Stimulated activated CD4-positive, alpha-beta T cell treated with anti-CD3 and anti-CD28 coated beads, Interleukin-4, amount 100 ng/mL, for 24 hours (primary cell): ENCODE data around the gene DLG3.

Experiments used
- DNase-seq: peaks from one replicate; pipeline ENCODE4 v3.0.0-alpha.2; 2020

The DLG3 gene

DNA sequence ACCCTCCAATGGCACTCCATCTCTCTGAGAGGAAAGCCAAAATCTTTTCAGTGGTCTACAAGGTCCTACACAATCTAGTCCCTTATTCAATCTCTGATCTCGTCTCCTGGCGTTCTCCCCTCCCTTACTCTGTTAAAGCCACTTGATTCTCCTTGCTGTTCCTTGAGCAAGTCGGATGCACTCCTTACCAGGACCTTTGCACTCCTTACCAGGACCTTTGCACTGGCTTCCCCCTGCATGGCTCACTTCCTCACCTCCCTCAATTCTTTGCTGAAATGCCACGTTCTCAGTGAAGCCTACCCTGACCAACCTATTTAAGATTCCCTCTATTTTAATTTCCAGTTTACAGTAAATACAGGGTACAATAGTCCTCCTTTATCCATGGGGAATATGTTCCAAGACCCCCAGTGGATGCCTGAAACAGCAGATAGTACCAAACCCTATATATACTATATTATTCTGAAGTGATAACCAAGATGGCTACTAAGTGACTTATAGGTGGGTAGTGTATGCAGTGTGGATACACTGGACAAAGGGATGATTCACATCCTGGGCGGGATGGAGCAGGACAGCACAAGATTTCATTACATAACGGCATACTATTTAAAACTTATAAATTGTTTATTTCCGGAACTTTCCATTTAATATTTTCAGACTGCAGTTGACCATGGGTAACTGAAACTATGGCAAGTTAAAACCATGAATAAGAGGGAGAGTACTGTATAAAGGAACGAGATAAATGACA is 6.5 kb upstream of the DLG3 start:
- no peak for DNase-seq

DNA sequence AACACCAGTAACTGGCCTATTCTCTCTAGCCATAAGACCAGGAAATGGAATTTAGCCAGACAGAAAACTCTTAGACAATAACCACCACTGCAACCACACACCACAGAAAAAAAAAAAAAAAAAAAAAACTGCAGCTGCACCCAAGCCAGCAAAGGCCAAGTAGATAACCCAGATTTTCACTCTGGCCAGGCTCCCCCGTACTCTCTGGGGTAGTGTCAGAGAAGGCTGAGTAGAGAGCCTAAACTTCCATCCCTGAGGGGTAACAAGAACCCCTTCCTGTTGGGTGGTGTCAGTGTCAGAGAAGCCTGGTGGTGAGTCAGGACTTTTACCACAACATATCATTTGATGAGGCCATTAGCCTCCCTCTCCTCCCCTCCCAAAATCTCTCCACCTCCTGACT is 5.6 kb upstream of the DLG3 start:
- DNase-seq = no peak

DNA sequence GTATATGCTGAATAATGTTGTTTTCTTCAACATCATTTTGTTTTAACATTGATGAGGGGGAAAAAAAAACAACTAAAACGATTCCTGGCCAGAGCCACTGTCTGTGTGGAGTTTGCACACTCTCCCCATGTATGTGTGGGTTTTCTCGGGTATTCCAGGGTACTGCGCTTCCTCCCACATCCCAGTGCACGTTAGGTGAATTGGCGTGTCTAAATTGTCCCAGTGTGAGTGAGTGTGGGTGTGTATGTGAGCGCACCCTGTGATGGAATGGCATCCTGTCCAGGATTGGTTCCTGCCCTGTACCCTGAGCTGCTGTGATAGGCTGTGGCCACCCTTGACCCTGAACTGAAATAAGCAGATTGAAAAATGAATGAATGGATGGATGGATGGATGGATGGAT is 2.4 kb upstream of the DLG3 start:
- no peak for DNase-seq

DNA sequence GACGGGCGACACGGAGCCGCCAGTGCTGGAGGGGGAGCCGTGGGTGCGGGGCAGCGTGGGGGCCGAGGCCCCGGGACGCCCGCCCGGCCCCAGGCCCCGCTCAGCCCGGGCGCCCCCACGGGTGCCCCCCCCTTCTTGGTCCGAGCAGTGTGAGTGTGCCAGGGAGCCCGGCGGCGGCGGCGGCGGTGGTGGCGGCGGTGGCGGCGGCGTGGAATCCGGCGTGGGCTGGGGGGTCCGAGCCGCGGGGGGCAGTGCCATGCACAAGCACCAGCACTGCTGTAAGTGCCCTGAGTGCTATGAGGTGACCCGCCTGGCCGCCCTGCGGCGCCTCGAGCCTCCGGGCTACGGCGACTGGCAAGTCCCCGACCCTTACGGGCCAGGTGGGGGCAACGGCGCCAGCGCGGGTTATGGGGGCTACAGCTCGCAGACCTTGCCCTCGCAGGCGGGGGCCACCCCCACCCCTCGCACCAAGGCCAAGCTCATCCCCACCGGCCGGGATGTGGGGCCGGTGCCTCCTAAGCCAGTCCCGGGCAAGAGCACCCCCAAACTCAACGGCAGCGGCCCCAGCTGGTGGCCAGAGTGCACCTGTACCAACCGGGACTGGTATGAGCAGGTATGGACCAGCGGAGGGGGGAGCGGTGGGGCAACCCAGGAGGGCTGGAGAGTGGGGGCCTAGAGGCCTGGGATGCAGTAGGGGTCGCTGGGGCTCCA is 466 bp downstream of the DLG3 start:
- DNase-seq = no peak

DNA sequence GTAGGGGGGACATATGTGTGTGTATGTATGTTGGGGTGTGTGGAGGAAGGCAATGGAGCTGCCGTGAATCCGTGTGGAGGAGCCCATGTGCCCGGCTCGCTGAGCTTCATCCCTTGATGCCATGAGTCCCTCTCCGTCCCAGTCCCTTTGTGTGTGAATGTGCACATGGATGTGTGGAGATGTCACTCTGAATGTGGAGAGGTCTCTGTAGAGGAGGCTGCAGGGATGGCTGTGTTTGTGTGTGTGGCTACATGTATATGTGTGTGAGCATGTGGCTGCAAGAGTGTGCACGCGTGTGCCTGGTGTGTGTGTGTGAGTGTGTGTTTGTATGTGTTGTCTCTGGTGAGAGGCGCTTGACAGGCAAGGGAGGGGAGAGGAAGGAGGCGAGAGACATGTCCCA is 1.3 kb downstream of the DLG3 start:
- DNase-seq = no peak

DNA sequence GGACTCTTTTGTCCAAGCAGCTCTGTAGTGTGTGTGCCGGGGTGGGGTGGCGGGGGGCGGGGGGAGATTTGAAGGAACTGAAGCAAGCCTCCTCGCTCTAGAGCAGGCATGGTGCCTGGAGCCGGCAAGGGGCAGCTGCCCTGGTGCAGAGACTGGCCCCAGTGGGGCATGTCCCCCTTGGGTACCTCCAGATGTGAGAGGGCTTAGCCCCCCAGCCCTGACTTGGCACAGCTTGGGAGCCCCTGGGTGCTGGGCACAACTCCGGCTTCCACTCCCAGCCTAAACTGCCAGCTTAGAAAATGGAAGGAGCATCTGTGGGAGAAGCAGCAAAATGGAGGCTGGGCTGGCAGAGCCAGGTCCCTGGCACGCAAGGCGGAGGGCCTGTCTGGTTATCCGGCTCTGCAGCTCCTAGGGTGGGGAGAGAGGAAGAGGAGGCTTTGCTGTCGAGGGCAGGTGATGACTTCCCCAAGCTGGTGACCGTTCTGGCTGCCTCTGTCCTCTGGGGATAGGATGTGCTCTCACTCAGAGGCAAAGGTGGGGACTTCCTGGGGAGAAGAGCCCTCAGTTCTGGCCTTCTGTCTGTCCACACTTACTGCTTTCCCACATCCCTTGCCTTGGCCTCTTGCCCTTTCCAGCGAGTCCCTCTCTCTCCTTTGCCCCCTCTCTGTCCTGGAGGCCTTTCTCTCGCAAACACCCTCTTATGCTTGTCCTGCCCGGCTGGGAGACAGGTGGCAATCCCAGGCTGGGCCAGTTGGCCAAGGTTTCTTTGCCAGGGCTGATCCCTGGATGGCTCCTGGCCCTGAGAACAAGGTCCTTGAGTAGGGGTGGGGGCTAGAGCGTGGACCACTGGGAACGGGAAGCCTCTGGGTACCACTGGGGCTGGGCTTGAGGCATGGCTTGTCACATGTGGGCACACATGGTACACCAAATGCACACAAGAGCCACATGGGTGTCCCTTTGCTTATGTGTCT is 2.0 kb downstream of the DLG3 start:
- DNase-seq = no peak

DNA sequence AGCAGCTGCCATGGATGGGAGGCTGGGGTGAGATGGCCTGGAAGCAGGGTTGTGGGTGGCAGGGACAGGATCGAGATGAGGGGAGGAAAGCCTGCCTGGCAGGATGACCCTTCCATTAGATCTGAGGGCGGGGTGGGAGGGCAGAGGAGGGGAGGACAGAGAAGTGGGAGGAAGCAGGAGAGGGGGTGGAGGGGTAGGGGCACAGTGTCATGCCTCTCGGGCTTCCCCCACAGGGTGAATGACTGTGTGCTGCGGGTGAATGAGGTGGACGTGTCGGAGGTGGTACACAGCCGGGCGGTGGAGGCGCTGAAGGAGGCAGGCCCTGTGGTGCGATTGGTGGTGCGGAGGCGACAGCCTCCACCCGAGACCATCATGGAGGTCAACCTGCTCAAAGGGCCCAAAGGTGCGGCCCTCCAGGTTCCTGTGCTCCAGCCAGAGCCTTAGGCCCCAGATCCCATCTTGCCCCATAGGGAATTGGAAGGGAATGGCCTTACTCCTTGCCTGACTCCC is 4.9 kb downstream of the DLG3 start:
- DNase-seq = no peak

DNA sequence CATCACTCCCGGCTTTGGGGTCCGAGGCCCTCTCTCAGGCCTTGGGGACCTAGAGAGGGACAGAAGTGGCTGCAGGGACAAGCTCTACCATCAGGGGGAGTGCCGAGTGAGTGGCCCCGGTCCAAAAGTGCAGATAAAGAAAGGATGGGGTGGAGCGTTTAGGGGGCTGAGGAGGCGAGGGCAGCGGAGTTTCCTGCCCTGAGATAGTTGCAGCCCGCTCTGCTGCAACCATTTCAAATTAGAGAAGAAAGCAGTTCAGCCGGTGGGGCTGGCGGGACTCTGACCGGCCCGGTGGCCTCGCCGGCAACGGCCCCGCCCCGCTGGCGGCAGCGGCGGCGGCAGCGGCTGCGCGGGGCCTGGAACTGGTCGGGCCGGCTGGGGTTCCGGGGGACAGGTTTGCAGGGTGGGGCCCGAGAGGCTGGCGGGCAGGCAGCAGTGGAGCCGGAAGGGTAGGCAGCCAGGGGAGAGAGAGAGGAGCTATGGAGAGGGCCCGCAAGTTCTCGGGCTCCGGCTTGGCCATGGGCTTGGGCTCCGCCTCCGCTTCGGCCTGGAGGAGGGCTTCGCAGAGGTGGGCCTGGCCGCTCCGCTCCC is 7.6 kb downstream of the DLG3 start:
- DNase-seq = peak; percentile 61

DNA sequence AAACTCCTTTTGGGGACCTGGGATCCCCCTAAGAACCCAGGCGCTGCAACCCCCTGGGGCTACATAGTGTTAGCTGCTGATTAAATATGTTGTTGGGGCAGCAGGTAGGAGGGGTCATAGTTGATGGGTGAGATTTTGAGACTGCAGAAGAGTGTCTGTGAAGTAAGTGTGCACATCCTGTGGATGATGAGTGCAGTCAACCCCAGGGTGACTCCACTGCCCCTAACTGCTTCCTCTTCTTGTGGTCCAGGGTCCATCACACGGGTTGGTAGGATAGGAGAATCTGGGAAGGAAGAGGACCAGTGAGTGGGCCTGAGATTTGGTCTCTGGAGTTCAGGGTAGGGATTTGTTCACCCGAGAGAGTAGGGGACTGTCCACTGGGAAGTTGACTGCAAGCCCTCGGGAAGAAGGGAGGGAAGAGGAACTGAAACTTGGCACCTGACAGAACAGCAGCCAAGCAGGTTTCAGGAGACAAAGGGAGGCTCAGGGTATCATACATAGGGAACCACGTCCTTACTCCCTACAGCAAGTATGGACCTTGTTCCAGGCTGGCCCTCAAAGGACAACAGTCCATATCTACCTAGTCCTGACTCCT is 8.5 kb downstream of the DLG3 start:
- DNase-seq = no peak

DNA sequence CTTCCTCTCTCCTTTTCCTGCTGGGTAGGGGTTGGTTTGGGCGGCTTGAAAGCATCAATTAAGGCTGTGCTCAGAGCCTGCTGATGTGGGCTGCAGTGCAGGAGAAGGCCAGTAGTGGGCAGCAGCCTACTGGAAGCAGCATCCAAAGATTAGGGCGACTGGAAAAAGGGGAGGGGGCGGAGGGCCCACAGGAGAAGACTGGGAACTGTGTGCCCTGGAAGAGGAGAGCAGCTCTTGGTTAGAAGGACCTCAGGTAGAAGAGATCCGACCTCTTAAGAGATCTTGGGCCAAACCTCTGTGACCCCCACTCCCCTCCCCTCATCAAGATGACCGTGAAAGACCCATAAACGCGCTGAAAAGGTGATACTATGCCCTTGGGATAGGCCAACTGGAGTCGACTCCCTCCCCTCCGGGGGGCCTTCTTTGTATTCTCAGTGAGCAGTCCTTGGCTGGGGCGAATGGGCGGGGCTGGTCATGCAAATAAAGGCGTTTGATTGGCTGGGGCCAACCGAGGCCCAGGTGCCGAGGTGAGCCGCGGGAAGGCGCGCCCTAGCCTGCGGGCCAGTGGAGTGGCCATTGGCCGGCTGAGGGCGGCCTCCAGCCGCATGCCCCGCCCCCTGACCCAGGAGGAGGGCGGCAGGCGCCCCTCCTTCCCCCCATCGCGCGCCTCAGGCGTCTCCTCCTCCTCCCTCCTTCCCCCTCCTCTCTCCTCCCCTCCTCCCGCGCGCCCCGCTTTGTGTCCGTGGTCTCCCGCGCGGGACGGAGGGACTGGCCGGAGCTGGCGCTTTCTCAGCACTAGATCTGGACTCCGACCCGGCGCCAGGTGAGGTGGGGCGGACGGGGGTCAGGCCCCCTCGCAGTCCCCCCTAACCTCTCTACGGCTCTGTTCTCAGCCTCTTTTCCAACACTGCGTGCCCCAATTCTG is 10.1 kb downstream of the DLG3 start:
- peak; percentile 60 for DNase-seq

DNA sequence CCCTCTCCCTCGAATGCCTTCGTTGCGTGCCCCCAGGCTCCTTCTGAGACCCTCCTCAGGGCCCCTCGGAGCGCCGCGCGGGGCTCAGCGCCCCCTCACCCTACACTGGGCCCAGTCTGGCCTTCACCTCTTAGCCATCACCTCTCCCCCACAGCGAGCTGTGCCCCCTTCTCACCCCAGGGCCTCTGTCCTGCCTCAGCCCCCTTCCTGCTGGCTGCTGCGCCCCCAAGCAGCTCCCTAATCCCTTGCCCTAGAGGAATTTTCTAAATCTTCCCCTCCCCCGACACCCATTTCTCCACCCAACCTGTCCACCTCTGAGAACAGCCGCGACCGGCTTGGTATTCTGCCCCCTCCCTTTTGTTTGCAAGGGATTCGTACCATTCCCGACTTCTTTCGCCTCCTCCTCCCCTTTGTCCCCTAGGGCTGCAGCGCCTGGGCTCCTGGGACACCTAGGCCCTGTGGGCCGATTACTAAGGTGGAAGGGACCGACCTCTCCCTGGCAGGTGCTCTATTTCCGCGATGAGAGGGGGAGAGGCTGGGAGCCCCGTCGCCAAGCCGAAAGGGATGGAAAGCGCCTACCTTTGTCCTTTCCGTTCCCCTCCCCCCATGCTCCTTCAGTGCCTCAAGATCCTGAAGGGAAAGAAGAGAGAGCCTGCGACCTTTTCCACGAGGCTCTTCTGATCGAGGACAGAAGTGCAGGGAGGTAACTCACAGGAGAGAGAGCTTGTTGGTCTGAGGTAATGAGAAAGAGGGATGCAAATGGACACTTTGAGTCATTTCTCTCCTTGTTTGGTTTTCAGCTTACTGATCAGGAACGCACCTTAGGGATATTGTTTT is 10.9 kb downstream of the DLG3 start:
- DNase-seq = no peak

DNA sequence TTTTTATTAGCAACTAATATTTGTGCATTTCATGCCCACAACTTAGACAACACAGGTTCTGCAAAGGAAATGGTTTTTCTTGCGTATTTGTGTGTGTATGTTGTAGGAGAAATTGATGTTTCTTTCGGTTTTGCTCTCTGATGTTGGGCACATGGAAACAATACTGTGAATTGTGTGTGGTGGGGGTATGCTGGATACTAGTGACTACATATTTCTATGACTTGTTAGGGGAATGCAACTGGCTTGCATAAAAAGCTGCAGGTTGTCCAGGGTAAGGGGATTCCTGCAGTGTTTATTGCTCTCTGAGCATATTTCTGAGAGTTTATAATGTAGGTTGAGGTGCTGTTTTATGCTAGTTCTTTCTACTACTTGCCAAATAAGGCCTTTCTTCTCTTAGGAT is 11.6 kb downstream of the DLG3 start:
- no peak for DNase-seq

DNA sequence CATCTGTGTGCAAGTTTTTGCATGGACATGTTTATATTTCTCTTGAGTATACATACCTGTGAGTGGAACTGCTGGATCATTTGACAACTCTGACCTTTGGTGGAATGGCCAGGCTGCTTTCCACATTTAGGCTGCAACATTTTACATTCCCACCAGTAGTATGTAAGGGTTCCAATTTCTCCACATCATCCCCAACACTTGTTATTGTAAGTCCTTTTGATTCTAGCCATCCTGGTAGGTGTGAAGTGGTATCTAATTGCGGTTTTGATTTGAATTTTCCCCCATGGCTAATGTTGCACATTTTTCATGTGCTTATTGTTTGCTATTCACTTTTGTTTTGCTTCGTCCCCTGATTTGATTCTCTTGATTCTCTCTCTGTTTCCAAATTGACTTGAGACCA is 16.4 kb downstream of the DLG3 start:
- DNase-seq = no peak

DNA sequence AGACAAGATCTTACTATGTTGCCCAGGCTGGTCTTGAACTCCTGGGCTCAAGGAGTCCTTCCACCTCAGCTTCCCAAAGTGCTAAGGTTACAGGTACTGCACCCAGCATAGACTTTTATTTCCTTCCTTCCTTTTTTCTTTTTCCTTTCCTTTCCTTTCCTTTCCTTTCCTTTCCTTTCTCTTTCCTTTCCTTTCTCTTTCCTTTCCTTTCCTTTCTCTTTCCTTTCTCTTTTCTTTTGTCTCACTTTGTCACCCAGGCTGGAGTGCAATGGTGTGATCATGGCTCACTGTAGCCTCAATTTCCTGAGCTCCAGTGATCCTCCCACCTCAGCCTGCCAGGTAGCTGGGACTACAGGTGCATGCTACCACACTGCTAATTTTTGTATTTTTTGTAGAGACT is 19.4 kb downstream of the DLG3 start:
- no peak for DNase-seq

DNA sequence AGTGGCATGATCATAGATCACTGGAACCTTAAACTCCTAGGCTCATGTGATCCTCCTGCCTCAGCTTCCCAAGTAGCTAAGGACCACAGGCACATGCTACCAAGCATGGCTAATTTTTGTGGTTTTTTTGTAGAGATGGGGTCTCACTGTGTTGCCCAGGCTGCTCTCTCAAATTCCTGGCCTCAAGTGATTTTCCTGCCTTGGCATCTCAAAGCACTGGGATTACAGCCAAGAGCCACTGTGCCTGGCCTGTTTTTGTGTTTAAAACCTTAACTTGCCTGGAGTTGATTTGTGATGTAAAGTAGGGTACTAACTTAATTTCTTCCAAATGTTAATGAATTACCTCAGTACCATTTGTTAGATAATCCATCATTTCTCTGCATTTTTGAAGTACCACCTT is 22.3 kb downstream of the DLG3 start:
- no peak for DNase-seq

DNA sequence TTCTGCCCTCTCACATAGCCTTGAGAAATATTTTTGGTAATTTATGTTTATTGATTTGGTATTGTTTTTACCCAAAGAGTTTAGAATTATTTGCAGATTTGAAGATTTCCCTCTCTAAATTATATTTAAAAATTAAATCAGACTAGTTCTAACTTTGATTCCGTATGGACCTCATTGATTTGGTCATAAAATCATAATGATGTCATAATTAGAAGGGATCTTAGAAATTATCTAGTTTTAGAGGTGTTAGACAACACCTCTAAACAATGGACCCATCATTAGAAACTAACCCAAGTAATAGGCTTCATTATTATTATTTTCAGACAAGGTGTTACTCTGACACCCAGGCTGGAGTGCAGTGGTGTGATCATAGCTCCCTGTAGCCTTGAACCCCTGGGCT is 24.1 kb downstream of the DLG3 start:
- DNase-seq = no peak

DNA sequence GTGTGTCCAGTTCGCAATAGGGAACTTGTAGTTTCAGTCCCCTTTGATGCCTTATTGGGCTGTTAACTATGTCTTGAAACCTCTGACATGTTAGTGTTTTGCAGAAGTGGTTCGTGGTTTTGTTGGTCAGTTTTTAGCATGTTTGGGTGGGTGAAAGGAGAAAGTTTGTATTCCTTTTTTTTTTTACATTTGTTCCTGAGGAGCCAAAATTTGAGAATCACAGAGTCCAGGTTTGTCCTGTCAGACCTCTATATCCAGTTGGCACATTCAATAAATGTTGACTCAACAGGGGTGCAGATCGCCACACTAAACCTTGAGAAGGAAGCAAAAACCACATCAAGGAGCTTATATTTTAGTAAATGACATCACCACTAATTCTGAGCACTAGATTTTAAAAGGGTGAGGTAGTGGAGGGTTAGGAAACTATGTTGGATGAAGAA is 26.2 kb downstream of the DLG3 start:
- no peak for DNase-seq

DNA sequence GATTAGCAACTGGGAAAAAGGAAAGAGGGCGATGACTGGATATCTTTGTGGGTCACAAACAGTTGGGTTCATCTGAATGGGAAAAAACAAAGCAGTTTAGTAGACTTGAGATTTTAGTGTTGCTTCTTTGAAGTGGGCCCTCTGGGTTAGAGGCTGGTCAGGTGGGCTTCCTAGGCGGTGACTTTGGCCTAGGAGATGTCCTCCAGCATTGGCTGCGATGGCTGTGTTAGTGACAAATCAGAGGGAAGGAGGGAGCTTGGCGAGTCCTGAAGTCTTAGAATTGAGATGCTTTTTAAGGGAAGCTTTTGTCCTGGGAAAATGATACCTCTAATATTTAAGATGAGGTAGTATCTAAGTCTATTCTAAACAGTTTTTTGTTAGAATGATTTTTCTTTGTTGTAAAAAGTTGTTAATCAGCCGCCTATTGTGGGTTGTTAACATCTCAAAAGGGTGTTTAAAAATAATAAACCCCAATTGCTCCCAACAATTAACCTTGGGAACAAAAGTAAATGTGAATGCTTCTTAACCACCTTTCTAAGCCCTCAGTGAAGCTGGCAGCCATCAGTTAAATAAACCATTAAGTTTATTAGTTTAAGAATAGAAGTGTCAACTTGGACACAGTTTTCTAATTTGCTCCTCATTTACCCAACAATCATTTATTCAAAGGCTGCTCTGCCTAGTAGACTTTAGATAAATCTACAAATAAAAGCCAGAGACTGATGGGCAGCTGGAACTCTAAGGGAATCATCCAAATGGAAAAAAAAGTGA is 31.7 kb downstream of the DLG3 start:
- no peak for DNase-seq

DNA sequence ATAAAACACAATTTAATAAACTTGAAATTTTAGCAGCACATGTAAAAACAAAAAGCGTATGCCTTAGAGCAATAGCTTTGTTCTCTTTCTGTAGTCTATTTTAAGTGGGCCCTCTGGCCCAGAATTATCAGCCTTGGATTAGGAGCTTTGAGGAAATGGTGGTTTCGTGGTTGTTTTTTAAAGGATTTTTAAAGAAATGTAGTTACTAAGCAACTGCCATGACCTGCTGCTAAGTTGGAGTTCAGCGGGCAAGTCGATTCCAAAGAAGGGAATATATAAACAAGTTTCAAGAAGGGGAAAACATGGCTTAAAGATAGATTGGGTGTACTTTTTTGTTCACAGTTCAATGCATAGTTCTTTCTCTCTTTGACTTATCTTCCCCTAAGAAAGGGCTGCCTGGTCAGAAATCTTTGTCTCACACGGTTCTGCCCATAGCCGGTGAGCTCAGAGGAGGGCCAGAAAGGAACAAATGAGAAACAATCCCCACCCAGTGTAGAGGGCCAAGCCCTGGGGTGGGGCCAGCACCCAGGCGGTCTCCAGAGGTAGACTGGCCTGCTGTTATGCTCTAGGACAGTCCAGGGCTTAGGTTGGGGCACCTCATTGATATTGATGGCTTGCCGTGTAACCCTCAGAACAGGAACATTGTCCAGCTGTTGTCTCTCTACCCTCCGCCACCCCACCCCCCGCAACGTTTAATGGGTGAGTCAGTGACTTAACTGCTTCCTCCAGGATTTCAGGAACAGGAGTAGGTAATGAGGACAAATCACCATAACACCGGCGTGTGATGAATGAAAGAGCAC is 32.5 kb downstream of the DLG3 start:
- no peak for DNase-seq
